ENCODE data around the gene STK36. TPM values are rescaled to one million over a fixed set of nuclear protein-coding genes. Genes with fewer than 3 reads are reported as not detected.

The STK36 gene
- total RNA-seq, 1 donor from 2014 or later = 5.8 TPM

DNA sequence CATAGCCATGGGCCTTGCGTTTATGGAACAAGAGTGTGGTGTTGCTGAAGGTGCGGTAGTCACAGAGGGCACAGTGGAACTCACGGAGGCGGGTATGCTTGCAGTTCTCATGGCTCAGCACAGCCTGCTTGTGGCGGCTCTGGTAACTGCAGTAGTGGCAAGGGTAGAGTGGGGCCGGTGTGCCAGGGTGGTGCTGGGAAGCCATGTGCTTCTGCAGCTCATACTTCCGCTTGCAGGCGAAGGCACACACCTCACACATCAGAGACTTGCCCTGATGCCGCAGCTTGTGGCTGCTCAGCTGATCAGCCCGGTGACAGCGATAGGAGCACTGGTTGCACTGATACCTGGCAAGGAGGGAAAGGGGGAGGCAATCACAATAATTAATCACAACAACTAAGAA, 27.2 kb upstream of the STK36 start:
- Histone ChIP-seq H3K4me3 (ENCODE audit: low read depth, low read length) (no peak overlapping the region), H3K27me3 (ENCODE audit: control insufficient read depth, insufficient read depth, low read length) (no peaks in the 10 kb centered on the region), H3K36me3 (ENCODE audit: control insufficient read depth, insufficient read depth, low read length) (peaks cover 54% of the 10 kb centered on the region)
- TF ChIP-seq, protein P1, sequence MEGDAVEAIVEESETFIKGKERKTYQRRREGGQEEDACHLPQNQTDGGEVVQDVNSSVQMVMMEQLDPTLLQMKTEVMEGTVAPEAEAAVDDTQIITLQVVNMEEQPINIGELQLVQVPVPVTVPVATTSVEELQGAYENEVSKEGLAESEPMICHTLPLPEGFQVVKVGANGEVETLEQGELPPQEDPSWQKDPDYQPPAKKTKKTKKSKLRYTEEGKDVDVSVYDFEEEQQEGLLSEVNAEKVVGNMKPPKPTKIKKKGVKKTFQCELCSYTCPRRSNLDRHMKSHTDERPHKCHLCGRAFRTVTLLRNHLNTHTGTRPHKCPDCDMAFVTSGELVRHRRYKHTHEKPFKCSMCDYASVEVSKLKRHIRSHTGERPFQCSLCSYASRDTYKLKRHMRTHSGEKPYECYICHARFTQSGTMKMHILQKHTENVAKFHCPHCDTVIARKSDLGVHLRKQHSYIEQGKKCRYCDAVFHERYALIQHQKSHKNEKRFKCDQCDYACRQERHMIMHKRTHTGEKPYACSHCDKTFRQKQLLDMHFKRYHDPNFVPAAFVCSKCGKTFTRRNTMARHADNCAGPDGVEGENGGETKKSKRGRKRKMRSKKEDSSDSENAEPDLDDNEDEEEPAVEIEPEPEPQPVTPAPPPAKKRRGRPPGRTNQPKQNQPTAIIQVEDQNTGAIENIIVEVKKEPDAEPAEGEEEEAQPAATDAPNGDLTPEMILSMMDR (IDR thresholded peaks at IDR 0.05; ENCODE audit: insufficient read depth, low read length, severe bottlenecking) = no peak
- FAIRE-seq (no peak), DNase-seq (ENCODE audit: low read depth) (no peak)

DNA sequence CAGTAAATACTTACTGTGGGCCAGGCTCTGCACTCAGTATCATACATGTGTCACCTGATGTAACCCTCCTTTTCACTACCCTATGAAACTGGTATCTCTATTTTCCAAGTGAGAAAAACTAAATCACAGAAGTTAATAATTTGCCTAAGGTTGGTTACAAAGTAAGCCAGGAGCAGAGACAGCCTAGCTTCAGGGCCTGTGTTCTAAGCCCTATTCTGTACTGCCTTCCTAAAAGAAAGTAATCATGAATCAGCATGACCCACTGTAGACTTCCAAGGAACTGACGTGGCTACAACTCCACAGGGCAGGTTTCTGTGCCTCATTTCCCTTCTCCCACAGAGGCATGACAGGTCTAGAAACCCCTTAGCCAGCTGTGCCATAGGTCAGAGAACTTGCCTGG, 26.8 kb upstream of the STK36 start:
- Histone ChIP-seq H3K36me3 (ENCODE audit: control insufficient read depth, insufficient read depth, low read length) (peaks cover 54% of the 10 kb centered on the region), H3K27me3 (ENCODE audit: control insufficient read depth, insufficient read depth, low read length) (no peaks in the 10 kb centered on the region), H3K4me3 (ENCODE audit: low read depth, low read length) (no peak overlapping the region)
- DNase-seq (ENCODE audit: low read depth) (peak; percentile 93), FAIRE-seq (no peak)
- TF ChIP-seq, protein P1 (IDR thresholded peaks at IDR 0.05; ENCODE audit: insufficient read depth, low read length, severe bottlenecking) = no peak

DNA sequence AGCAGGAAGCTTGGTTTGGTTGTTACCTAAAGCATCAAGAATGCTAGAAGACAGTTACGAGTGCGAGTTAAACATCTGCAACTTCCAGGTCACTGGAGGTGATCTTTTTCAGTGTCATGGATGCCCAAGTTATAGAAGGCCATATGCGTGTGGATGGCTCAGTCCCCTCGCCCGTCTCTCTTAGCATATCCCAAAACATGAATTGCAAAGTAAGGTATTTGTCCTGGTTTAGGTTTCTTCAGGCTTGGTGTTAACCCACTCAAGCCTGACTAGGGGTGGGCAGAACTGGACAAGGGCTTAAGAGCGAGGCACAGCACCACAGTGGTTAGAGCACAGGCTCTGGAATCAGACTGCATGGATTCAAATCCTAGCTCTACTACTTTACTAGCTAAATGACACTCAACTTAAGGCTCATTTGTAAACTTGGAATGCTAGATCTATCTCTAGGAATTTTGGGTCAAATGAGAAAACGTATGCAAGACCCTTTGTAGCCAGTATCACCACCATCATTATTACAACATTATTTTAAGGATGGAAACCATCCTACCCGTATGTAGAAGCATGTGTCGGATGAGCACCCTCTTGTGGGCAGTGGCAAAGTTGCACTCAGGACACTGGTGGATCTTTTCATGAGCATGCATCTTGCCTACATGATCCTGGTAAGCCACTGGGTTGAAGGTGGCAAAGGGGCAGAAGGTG, 23.6 kb upstream of the STK36 start:
- Histone ChIP-seq H3K36me3 (ENCODE audit: control insufficient read depth, insufficient read depth, low read length) (peaks cover 40% of the 10 kb centered on the region), H3K4me3 (ENCODE audit: low read depth, low read length) (no peak overlapping the region), H3K27me3 (ENCODE audit: control insufficient read depth, insufficient read depth, low read length) (no peaks in the 10 kb centered on the region)
- DNase-seq (ENCODE audit: low read depth) = peak; percentile 65
- FAIRE-seq = peak; percentile 80
- TF ChIP-seq, protein P1 (IDR thresholded peaks at IDR 0.05; ENCODE audit: insufficient read depth, low read length, severe bottlenecking) = peak; percentile 79

DNA sequence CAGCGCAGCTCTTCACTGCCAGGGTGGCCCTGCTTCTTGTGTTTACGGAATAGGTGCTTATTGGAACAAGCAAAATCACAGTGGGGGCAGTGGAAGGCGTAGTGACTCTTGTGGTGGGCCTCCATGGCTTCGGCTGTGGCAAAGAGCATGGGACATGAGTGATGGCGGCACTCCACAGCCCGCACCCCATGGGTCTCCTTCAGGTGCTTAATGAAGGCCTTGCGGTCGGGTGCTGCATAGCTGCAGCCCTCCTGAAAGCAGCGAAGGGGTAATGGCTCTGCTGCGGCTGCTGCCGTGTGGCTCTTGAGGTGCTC, 23.1 kb upstream of the STK36 start:
- TF ChIP-seq, protein P1 (IDR thresholded peaks at IDR 0.05; ENCODE audit: insufficient read depth, low read length, severe bottlenecking) = no peak
- FAIRE-seq = no peak
- peaks cover 37% of the 10 kb centered on the region for H3K36me3 ChIP-seq (ENCODE audit: control insufficient read depth, insufficient read depth, low read length)
- no peaks in the 10 kb centered on the region for H3K27me3 ChIP-seq (ENCODE audit: control insufficient read depth, insufficient read depth, low read length)
- no peak for DNase-seq (ENCODE audit: low read depth)
- no peak overlapping the region for H3K4me3 ChIP-seq (ENCODE audit: low read depth, low read length)

DNA sequence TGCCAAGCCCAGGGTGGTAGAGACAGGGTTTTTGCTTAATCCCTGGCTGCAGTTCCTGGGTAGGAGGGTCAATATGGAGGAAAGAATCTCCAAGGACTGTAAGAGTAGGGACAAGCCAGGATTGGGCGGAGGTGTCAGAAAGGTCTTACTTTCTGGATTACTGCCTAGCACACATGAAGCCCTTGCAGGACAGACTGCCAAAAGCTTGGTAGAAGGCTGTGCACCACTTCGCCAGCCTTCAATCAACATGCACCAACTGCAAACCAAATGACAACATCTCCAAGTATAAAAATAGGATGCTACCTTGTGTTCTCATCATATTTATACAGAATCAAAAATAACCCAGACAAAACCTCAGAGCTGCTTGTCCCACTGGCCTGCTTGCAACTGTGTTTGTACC, 16.1 kb upstream of the STK36 start:
- DNase-seq (ENCODE audit: low read depth) (no peak), FAIRE-seq (no peak)
- Histone ChIP-seq H3K36me3 (ENCODE audit: control insufficient read depth, insufficient read depth, low read length) (peaks cover 18% of the 10 kb centered on the region), H3K27me3 (ENCODE audit: control insufficient read depth, insufficient read depth, low read length) (no peaks in the 10 kb centered on the region), H3K4me3 (ENCODE audit: low read depth, low read length) (no peak overlapping the region)
- TF ChIP-seq, protein P1 (IDR thresholded peaks at IDR 0.05; ENCODE audit: insufficient read depth, low read length, severe bottlenecking) = no peak

DNA sequence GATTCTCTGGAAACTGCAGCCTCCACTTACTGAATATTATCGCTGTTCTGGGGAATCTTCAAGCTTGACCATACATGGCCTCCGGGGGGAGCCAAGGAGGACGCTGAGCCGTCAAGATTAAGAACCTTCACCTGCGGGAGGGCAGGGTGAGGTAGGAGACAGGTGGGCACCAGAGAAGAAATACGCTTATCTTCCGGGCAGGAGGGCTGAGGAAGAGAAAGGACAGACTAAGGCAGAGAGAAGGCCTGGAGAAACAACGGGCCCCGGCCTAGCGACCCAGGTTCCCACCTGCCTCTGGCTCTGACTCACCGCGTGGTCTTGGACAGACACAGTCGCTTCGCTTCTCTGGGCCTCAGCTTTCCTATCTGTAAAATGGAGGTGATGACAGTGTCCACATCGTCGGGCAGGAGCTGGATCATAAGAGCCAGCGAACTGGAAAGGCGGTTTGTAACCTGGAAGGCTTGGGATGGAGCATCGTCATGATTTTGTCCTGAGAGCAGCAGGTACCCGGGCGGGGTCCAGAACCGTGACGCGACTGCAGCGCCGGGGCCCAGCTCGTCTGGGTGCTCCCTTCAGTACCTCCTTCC, 13.1 kb upstream of the STK36 start:
- TF ChIP-seq, protein P1 (IDR thresholded peaks at IDR 0.05; ENCODE audit: insufficient read depth, low read length, severe bottlenecking) = peak; percentile 63
- H3K36me3 ChIP-seq (ENCODE audit: control insufficient read depth, insufficient read depth, low read length) = peaks cover 21% of the 10 kb centered on the region
- H3K4me3 ChIP-seq (ENCODE audit: low read depth, low read length) = peak overlapping the region; percentile 81
- no peaks in the 10 kb centered on the region for H3K27me3 ChIP-seq (ENCODE audit: control insufficient read depth, insufficient read depth, low read length)
- DNase-seq (ENCODE audit: low read depth) (peak; percentile 68), FAIRE-seq (no peak)

Data from bronchial epithelial cell (primary cell).